Fibroblast of the aortic adventitia (primary cell): Measurements from ENCODE around the gene RUNX2. TPM values are rescaled to one million over a fixed set of nuclear protein-coding genes. Genes with fewer than 3 reads are reported as not detected.

Experiments
- DNase-seq: peaks from one replicate; pipeline ENCODE4 v3.0.0-alpha.2; 2010; ENCODE audit warnings: low read depth
- H3K4me3 ChIP-seq: 2 replicates; pipeline ENCODE4 v1.5.1; 2011; ENCODE audit warnings: low read depth, mild to moderate bottlenecking, control low read depth, low read length, moderate library complexity
- CTCF ChIP-seq: IDR thresholded peaks from 2 replicates; pipeline ENCODE4 v1.5.1; 2011; ENCODE audit warnings: mild to moderate bottlenecking, low read length, control low read depth, inconsistent platforms; ENCODE audit not compliant: insufficient read depth
- total RNA-seq: library from RNA; depleted of rRNA; stranded (reverse); fragments of >200 nt; gene quantifications from 2 replicates; pipeline ENCODE4 v1.2.3, GENCODE V29; 2012; ENCODE audit warnings: low replicate concordance

RUNX2 gene
- total RNA-seq, 1 donor: 5.8 TPM

- no peak overlapping the region for H3K4me3 ChIP-seq
- no peak for DNase-seq
- TF ChIP-seq CTCF: no peak
Measured at GRCh38 chr6:45483501-45483900, 155.4 kb downstream of the RUNX2 start.

DNA sequence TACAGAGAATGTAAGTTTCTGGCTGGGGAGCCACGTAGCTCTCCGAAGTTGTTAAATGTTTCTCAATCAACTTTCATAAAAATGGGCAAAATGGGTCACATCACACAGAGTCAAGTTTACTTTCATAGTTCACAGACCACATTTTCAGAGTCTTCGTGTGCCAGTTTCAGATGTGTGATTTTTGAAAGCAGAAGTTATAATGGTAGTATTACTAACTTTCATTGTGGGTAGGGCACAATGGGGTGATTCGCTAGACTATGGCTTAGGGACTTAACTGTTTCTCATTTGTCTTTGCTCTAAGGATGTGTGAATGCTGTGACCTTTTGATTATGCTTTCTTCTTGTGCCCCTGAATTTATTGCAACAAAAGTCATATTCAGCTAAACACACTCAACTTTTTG lies 158.6 kb downstream of the RUNX2 start:
- DNase-seq: no peak
- no peak overlapping the region for H3K4me3 ChIP-seq
- TF ChIP-seq CTCF: no peak

DNA sequence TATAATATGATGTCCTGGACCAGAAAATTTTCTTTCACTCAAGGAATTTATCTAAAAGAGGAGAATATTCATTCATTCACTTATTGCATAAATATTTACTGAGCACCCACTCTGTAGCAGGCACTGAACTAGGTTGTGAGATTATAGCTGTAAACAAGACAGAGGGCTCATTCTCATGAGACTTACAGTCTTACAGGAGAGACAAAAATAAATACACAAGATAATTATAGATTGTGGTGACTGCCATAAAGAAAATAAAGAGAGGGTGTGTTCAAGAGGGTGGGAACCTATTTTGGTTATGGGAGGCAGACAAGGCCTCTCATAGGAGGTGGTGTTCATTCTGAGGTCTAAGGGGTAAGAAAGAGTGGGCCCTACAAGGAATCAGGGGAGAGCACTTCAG lies 159.5 kb downstream of the RUNX2 start:
- no peak for TF ChIP-seq CTCF
- DNase-seq: no peak
- H3K4me3 ChIP-seq: no peak overlapping the region

GRCh38 chr6:45488269-45488668 lies 160.1 kb downstream of the RUNX2 start:
- H3K4me3 ChIP-seq: no peak overlapping the region
- no peak for DNase-seq
- TF ChIP-seq CTCF: no peak

DNA sequence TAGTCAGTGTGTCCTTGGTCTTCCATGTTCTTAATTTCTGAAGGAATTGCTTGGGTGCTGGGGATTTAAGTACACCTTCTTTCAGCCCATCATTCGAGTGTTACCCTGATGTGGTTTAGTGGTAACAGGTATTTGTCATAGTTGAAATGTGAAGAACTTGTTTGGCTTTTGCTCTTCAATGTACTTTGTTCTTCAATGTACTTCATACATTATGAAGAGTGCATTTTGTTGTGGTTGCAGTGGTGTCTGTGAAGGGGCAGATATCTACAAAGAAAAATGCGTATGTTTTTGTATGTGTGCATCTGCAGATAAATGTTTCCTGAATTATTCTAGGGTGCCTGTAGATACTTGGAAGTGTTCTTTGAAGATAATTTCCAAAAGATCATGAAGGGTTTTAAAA lies 160.8 kb downstream of the RUNX2 start:
- TF ChIP-seq CTCF: no peak
- DNase-seq: no peak
- H3K4me3 ChIP-seq: no peak overlapping the region

DNA sequence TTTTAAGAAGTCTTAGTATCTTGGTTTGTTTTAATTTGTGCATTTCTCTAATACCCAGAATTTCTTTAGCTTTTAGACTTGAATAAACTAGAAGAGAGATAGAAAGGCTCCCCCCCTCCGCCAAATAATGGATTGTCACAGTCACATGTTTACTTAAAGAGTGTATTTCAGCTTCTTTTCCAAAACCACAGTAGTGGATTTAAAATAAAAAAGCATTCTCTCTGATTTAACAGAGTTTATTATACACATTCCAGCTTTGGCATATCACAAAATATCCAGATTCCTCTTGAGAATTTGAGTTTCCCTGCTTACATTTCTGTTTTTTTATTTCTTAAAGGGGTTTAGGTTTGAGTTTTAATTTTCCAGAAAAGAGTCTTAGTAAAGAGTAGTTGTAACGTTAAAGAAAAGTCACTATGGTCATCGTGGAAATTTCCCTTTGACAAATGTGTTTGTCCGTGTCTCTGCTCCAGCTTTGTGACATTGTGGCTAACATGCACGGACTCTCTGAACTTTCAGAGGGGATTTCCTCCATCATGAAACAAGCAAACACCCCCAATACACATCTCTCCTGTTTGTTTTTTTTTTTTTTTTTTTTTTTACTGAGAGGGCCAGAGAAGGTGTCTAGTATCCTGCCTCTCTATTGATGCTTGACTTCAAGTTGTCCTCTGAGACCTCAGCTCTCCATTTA lies 163.1 kb downstream of the RUNX2 start:
- no peak for DNase-seq
- no peak for TF ChIP-seq CTCF
- H3K4me3 ChIP-seq: no peak overlapping the region

- no peak overlapping the region for H3K4me3 ChIP-seq
- no peak for TF ChIP-seq CTCF
- DNase-seq: no peak
Measured at GRCh38 chr6:45491874-45492273, 163.7 kb downstream of the RUNX2 start.
